Adrenal gland (tissue), 5 donors: Measurements from ENCODE around the gene SMIM14.

ENCODE experiments used
- CTCF ChIP-seq, 6 experiments: fragments of 450-650 bp in 4 of 6; fragments of 200-600 bp in 2 of 6; sonication (generic) in 1 of 6; IDR thresholded peaks; 1 replicate in 5 of 6; 2 replicates in 1 of 6; pipeline versions ENCODE4 v1.5.1 to v1.8.0; 2016 to 2021; ENCODE audit warnings: antibody characterized with exemption in 6 of 6, mild to moderate bottlenecking in 2 of 6, moderate library complexity in 1 of 6
- POLR2A ChIP-seq, 2 donors: fragments of 450-650 bp; IDR thresholded peaks; one replicate each; pipeline ENCODE4 v1.6.1; 2017; ENCODE audit warnings: antibody characterized with exemption in 2 of 2, mild to moderate bottlenecking in 2 of 2, moderate library complexity in 1 of 2
- donor health status: DM: no; HTN: no; CAD: no.

DNA sequence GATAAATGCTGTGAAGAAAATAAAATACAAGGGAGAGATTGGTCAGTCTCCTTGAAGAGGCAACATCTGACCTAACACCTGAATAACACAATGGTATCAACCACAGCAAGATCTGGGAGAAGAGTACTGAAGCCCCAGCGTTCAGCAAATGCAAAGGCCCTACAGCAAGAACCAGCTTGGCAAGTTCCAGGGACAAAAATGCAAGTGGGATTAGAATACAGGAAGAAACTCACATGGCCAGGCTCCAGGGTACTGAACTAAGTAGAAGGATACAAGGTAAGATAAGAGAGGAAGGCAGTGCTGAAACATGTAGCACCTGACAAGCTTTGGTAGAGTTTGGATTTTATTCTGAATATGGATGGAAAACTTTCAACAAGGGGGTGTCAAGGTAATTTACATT is 3.6 kb downstream of the SMIM14 start:
- TF ChIP-seq CTCF (IDR thresholded peaks at IDR 0.05) (no peak), POLR2A (IDR thresholded peaks at IDR 0.05) (no peak)
